ENCODE results near the gene HASPIN.

The HASPIN gene

GRCh38 chr17:3688852-3689261 lies 34.8 kb upstream of the HASPIN start:
- Histone ChIP-seq H3K4me1 (ENCODE audit: control insufficient read depth, insufficient read depth, low read length) (no peaks in the 10 kb centered on the region), H3K27me3 (ENCODE audit: control insufficient read depth, insufficient read depth, low read length) (peaks cover 22% of the 10 kb centered on the region), H3K4me3 (ENCODE audit: low read length) (no peak overlapping the region)

GRCh38 chr17:3689262-3690093 lies 34.2 kb upstream of the HASPIN start:
- no peaks in the 10 kb centered on the region for H3K4me1 ChIP-seq (ENCODE audit: control insufficient read depth, insufficient read depth, low read length)
- H3K27me3 ChIP-seq (ENCODE audit: control insufficient read depth, insufficient read depth, low read length) = peaks cover 18% of the 10 kb centered on the region
- H3K9ac ChIP-seq (ENCODE audit: low read length) = no peak overlapping the region
- H3K4me3 ChIP-seq (ENCODE audit: low read length) = no peak overlapping the region
- no peaks in the 10 kb centered on the region for H3K36me3 ChIP-seq (ENCODE audit: control insufficient read depth, insufficient read depth, low read length)
- no peaks in the 10 kb centered on the region for H3K9me3 ChIP-seq (ENCODE audit: control insufficient read depth, low read length)

More at GRCh38 chr17:3688852-3689261, 34.8 kb upstream of the HASPIN start:
- no peaks in the 10 kb centered on the region for H3K36me3 ChIP-seq (ENCODE audit: control insufficient read depth, insufficient read depth, low read length)
- no peaks in the 10 kb centered on the region for H3K9me3 ChIP-seq (ENCODE audit: control insufficient read depth, low read length)
- no peak overlapping the region for H3K9ac ChIP-seq (ENCODE audit: low read length)

- peaks cover 19% of the 10 kb centered on the region for H3K27me3 ChIP-seq (ENCODE audit: control insufficient read depth, insufficient read depth, low read length)
- H3K4me1 ChIP-seq (ENCODE audit: control insufficient read depth, insufficient read depth, low read length) = peaks cover 3% of the 10 kb centered on the region
- no peak overlapping the region for H3K4me3 ChIP-seq (ENCODE audit: low read length)
- no peaks in the 10 kb centered on the region for H3K36me3 ChIP-seq (ENCODE audit: control insufficient read depth, insufficient read depth, low read length)
- no peaks in the 10 kb centered on the region for H3K9me3 ChIP-seq (ENCODE audit: control insufficient read depth, low read length)
- no peak overlapping the region for H3K9ac ChIP-seq (ENCODE audit: low read length)
Observed at GRCh38 chr17:3690094-3690715, 33.5 kb upstream of the HASPIN start.

GRCh38 chr17:3691617-3692067 lies 32.1 kb upstream of the HASPIN start:
- Histone ChIP-seq H3K9me3 (ENCODE audit: control insufficient read depth, low read length) (no peaks in the 10 kb centered on the region), H3K9ac (ENCODE audit: low read length) (no peak overlapping the region), H3K4me3 (ENCODE audit: low read length) (no peak overlapping the region), H3K27me3 (ENCODE audit: control insufficient read depth, insufficient read depth, low read length) (peaks cover 31% of the 10 kb centered on the region), H3K4me1 (ENCODE audit: control insufficient read depth, insufficient read depth, low read length) (peaks cover 10% of the 10 kb centered on the region), H3K36me3 (ENCODE audit: control insufficient read depth, insufficient read depth, low read length) (no peaks in the 10 kb centered on the region)

- H3K36me3 ChIP-seq (ENCODE audit: control insufficient read depth, insufficient read depth, low read length) = no peaks in the 10 kb centered on the region
- H3K4me3 ChIP-seq (ENCODE audit: low read length) = no peak overlapping the region
- no peak overlapping the region for H3K9ac ChIP-seq (ENCODE audit: low read length)
- peaks cover 10% of the 10 kb centered on the region for H3K4me1 ChIP-seq (ENCODE audit: control insufficient read depth, insufficient read depth, low read length)
- H3K9me3 ChIP-seq (ENCODE audit: control insufficient read depth, low read length) = no peaks in the 10 kb centered on the region
- peaks cover 36% of the 10 kb centered on the region for H3K27me3 ChIP-seq (ENCODE audit: control insufficient read depth, insufficient read depth, low read length)
Observed at GRCh38 chr17:3692346-3692745, 31.4 kb upstream of the HASPIN start.

- Histone ChIP-seq H3K4me1 (ENCODE audit: control insufficient read depth, insufficient read depth, low read length) (peaks cover 10% of the 10 kb centered on the region), H3K9me3 (ENCODE audit: control insufficient read depth, low read length) (no peaks in the 10 kb centered on the region), H3K36me3 (ENCODE audit: control insufficient read depth, insufficient read depth, low read length) (no peaks in the 10 kb centered on the region), H3K4me3 (ENCODE audit: low read length) (no peak overlapping the region), H3K27me3 (ENCODE audit: control insufficient read depth, insufficient read depth, low read length) (peaks cover 41% of the 10 kb centered on the region), H3K9ac (ENCODE audit: low read length) (no peak overlapping the region)
Observed at GRCh38 chr17:3693141-3693540, 30.6 kb upstream of the HASPIN start.

GRCh38 chr17:3693829-3694231 lies 29.9 kb upstream of the HASPIN start:
- H3K9ac ChIP-seq (ENCODE audit: low read length) = no peak overlapping the region
- H3K4me1 ChIP-seq (ENCODE audit: control insufficient read depth, insufficient read depth, low read length) = peaks cover 10% of the 10 kb centered on the region
- H3K36me3 ChIP-seq (ENCODE audit: control insufficient read depth, insufficient read depth, low read length) = no peaks in the 10 kb centered on the region
- peaks cover 41% of the 10 kb centered on the region for H3K27me3 ChIP-seq (ENCODE audit: control insufficient read depth, insufficient read depth, low read length)
- H3K9me3 ChIP-seq (ENCODE audit: control insufficient read depth, low read length) = no peaks in the 10 kb centered on the region
- H3K4me3 ChIP-seq (ENCODE audit: low read length) = no peak overlapping the region

- Histone ChIP-seq H3K9ac (ENCODE audit: low read length) (no peak overlapping the region), H3K27me3 (ENCODE audit: control insufficient read depth, insufficient read depth, low read length) (peaks cover 41% of the 10 kb centered on the region)
Observed at GRCh38 chr17:3695129-3695722, 28.5 kb upstream of the HASPIN start.

GRCh38 chr17:3695723-3696411 lies 27.8 kb upstream of the HASPIN start, which contains the start of gene P2RX5:
TSS of gene P2RX5 (minus strand) at chr17:3696155. CDS start at chr17:3696005, 150 bp downstream.
- Histone ChIP-seq H3K9ac (ENCODE audit: low read length) (no peak within 1 kb of the TSS), H3K4me1 (ENCODE audit: control insufficient read depth, insufficient read depth, low read length) (peaks cover 10% of the 10 kb centered on the region), H3K36me3 (ENCODE audit: control insufficient read depth, insufficient read depth, low read length) (no peaks in the 10 kb centered on the region), H3K4me3 (ENCODE audit: low read length) (no peak within 1 kb of the TSS), H3K9me3 (ENCODE audit: control insufficient read depth, low read length) (no peaks in the 10 kb centered on the region), H3K27me3 (ENCODE audit: control insufficient read depth, insufficient read depth, low read length) (peaks cover 39% of the 10 kb centered on the region)

More at GRCh38 chr17:3695129-3695722, 28.5 kb upstream of the HASPIN start:
- H3K9me3 ChIP-seq (ENCODE audit: control insufficient read depth, low read length) = no peaks in the 10 kb centered on the region
- no peak overlapping the region for H3K4me3 ChIP-seq (ENCODE audit: low read length)
- H3K36me3 ChIP-seq (ENCODE audit: control insufficient read depth, insufficient read depth, low read length) = no peaks in the 10 kb centered on the region
- peaks cover 10% of the 10 kb centered on the region for H3K4me1 ChIP-seq (ENCODE audit: control insufficient read depth, insufficient read depth, low read length)

GRCh38 chr17:3697103-3697476 lies 26.6 kb upstream of the HASPIN start:
- H3K9me3 ChIP-seq (ENCODE audit: control insufficient read depth, low read length) = no peaks in the 10 kb centered on the region
- peaks cover 10% of the 10 kb centered on the region for H3K4me1 ChIP-seq (ENCODE audit: control insufficient read depth, insufficient read depth, low read length)
- no peak overlapping the region for H3K9ac ChIP-seq (ENCODE audit: low read length)
- H3K4me3 ChIP-seq (ENCODE audit: low read length) = no peak overlapping the region
- peaks cover 32% of the 10 kb centered on the region for H3K27me3 ChIP-seq (ENCODE audit: control insufficient read depth, insufficient read depth, low read length)
- no peaks in the 10 kb centered on the region for H3K36me3 ChIP-seq (ENCODE audit: control insufficient read depth, insufficient read depth, low read length)

GRCh38 chr17:3698139-3698538 lies 25.6 kb upstream of the HASPIN start:
- H3K4me3 ChIP-seq (ENCODE audit: low read length) = no peak overlapping the region
- H3K36me3 ChIP-seq (ENCODE audit: control insufficient read depth, insufficient read depth, low read length) = no peaks in the 10 kb centered on the region
- H3K4me1 ChIP-seq (ENCODE audit: control insufficient read depth, insufficient read depth, low read length) = peaks cover 10% of the 10 kb centered on the region
- no peak overlapping the region for H3K9ac ChIP-seq (ENCODE audit: low read length)
- H3K27me3 ChIP-seq (ENCODE audit: control insufficient read depth, insufficient read depth, low read length) = peaks cover 32% of the 10 kb centered on the region
- H3K9me3 ChIP-seq (ENCODE audit: control insufficient read depth, low read length) = no peaks in the 10 kb centered on the region
